ENCODE data around the gene ETV3L.

GRCh38 chr1:157092831-157093230, 6.8 kb downstream of the ETV3L start:
- no peak for TF ChIP-seq CTCF (IDR thresholded peaks at IDR 0.05; ENCODE audit: insufficient read depth, low read depth, low read length)
- TF ChIP-seq EZH2 (IDR thresholded peaks at IDR 0.05; ENCODE audit: insufficient read depth, low read length): no peak
